Endodermal cell (in vitro differentiated cells): ENCODE results near the gene METAP1D. TPM values are rescaled to one million over a fixed set of nuclear protein-coding genes. Genes with fewer than 3 reads are reported as not detected.

Experiments used
- DNase-seq: peaks from one replicate; pipeline ENCODE4 v3.0.0-alpha.2; 2017
- H3K27ac ChIP-seq: 2 replicates; pipeline ENCODE4 v1.5.1; 2013; ENCODE audit warnings: mild to moderate bottlenecking, low read depth, low read length, moderate library complexity
- H3K27me3 ChIP-seq: 2 replicates; pipeline ENCODE4 v1.6.1; 2013; ENCODE audit warnings: mild to moderate bottlenecking, low read length, moderate library complexity; ENCODE audit not compliant: insufficient read depth, control insufficient read depth, poor library complexity, severe bottlenecking
- H3K36me3 ChIP-seq: 2 replicates; pipeline ENCODE4 v1.7.0; 2013; ENCODE audit warnings: mild to moderate bottlenecking, low read length, moderate library complexity; ENCODE audit not compliant: control insufficient read depth, insufficient read depth
- H3K4me1 ChIP-seq: one replicate; pipeline ENCODE4 v1.7.0; 2013; ENCODE audit warnings: low read length; ENCODE audit not compliant: control insufficient read depth, insufficient read depth
- H3K4me3 ChIP-seq: 2 replicates; pipeline ENCODE4 v1.5.1; 2013; ENCODE audit warnings: mild to moderate bottlenecking, low read length, moderate library complexity
- H3K9ac ChIP-seq: 2 replicates; pipeline ENCODE4 v1.6.1; 2013; ENCODE audit warnings: mild to moderate bottlenecking, low read length, moderate library complexity; ENCODE audit not compliant: poor library complexity, severe bottlenecking; ENCODE audit errors: extremely low read depth
- H3K9me3 ChIP-seq: 2 replicates; pipeline ENCODE4 v1.6.1; 2013; ENCODE audit warnings: mild to moderate bottlenecking, low read length, moderate library complexity; ENCODE audit not compliant: control insufficient read depth
- H3K27ac Mint-ChIP-seq: 2 replicates; pipeline ENCODE4 v1.8.0; 2020; ENCODE audit warnings: mixed read lengths
- H3K27me3 Mint-ChIP-seq: 2 replicates; pipeline ENCODE4 v1.8.0; 2021; ENCODE audit warnings: mild to moderate bottlenecking, mixed read lengths; ENCODE audit not compliant: insufficient read depth
- H3K36me3 Mint-ChIP-seq: 2 replicates; pipeline ENCODE4 v1.8.0; 2020; ENCODE audit warnings: low read depth, mixed read lengths
- H3K4me1 Mint-ChIP-seq: 2 replicates; pipeline ENCODE4 v1.8.0; 2020; ENCODE audit warnings: mixed read lengths
- H3K4me3 Mint-ChIP-seq: 2 replicates; pipeline ENCODE4 v1.8.0; 2020; ENCODE audit warnings: mild to moderate bottlenecking, moderate library complexity, mixed read lengths
- H3K9me3 Mint-ChIP-seq: 2 replicates; pipeline ENCODE4 v1.8.0; 2020; ENCODE audit warnings: mild to moderate bottlenecking, mixed read lengths
- WGBS, 2 experiments: methylation state at CpG; one replicate each; pipeline versions ENCODE4 v1.1.5 to v1.1.7; 2013; ENCODE audit warnings: missing lambda C conversion rate in 2 of 2, mixed read lengths in 1 of 2; ENCODE audit not compliant: insufficient coverage in 1 of 2, insufficient read length in 1 of 2; 5-methylcytosine and 5-hydroxymethylcytosine counted together
- total RNA-seq, 2 donors: library from RNA; stranded (reverse); fragmentation: NEBNext Ultra II Directional in 1 of 2; extraction: Animal tissue kit (Norgen Biotek cat#: 25700) in 1 of 2; gene quantifications; 2 replicates in 1 of 2; 3 replicates in 1 of 2; pipeline ENCODE4 v1.2.1, GENCODE V29; 2021
- TF ChIP-seq, protein P1 (sequence below): fragments of 200-600 bp; sonication (generic); conservative IDR thresholded peaks from 2 replicates; pipeline ENCODE4 v1.5.0; 2021; ENCODE audit warnings: antibody characterized with exemption, mild to moderate bottlenecking

Gene METAP1D
- total RNA-seq, 2 donors from 2014 or later = 6.0 to 6.5 TPM

DNA sequence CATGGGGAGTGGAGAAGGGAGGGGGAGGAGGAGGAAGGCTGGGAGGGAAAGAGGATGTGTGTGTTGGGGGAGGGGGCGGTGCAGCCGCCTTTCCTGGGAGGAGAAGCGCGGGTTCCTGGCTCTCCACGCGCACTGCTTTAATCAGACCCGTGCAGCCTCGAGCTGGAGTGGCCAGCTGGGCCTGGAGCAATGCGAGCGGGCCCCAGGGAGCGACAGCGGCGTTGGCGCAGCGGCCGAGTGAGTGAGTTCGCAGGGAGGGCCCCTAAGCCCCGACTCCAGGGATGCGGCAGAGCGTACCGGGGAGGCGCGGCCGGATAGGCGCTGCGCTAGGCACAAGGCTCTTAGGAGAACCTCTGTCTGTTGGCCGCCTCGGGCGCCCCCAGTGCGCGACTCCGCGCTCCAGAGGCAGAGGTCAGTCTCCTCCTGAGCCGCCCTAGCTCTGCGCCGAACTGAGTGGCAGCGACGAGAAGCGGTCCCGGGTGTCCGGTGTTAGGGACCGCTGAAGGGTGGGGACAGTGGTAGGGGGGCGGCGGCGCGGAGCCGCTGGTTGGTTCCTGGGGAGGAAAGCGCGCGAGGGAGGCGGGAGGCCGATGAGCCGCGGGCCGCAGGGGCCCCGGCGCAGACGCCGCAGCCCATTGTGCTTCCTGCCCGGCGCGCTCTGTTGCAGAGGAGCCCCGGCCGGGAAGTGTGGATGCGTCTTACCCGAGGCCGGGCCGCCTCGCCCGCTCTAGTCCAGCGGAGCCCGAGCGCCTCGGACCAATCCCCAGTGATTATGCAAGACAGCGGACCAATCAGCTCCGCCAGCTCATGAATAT, 85.1 kb downstream of the METAP1D start:
- Mint-ChIP-seq H3K27me3 (peaks cover 100% of the 10 kb centered on the region), H3K27ac (no peak overlapping the region), H3K9me3 (no peaks in the 10 kb centered on the region), H3K4me3 (peak overlapping the region; percentile 53), H3K36me3 (no peaks in the 10 kb centered on the region), H3K4me1 (peaks cover 56% of the 10 kb centered on the region)
- Histone ChIP-seq H3K4me1 (peaks cover 11% of the 10 kb centered on the region), H3K9me3 (no peaks in the 10 kb centered on the region), H3K27me3 (peaks cover 100% of the 10 kb centered on the region), H3K27ac (no peak overlapping the region), H3K36me3 (no peaks in the 10 kb centered on the region), H3K4me3 (peak overlapping the region; percentile 27), H3K9ac (no peak overlapping the region)
- 0% methylated on average over 9 to 76 of the region's 76 CpGs for WGBS, 2 experiments
- TF ChIP-seq, protein P1, sequence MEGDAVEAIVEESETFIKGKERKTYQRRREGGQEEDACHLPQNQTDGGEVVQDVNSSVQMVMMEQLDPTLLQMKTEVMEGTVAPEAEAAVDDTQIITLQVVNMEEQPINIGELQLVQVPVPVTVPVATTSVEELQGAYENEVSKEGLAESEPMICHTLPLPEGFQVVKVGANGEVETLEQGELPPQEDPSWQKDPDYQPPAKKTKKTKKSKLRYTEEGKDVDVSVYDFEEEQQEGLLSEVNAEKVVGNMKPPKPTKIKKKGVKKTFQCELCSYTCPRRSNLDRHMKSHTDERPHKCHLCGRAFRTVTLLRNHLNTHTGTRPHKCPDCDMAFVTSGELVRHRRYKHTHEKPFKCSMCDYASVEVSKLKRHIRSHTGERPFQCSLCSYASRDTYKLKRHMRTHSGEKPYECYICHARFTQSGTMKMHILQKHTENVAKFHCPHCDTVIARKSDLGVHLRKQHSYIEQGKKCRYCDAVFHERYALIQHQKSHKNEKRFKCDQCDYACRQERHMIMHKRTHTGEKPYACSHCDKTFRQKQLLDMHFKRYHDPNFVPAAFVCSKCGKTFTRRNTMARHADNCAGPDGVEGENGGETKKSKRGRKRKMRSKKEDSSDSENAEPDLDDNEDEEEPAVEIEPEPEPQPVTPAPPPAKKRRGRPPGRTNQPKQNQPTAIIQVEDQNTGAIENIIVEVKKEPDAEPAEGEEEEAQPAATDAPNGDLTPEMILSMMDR = no peak
- DNase-seq = peak; percentile 97

DNA sequence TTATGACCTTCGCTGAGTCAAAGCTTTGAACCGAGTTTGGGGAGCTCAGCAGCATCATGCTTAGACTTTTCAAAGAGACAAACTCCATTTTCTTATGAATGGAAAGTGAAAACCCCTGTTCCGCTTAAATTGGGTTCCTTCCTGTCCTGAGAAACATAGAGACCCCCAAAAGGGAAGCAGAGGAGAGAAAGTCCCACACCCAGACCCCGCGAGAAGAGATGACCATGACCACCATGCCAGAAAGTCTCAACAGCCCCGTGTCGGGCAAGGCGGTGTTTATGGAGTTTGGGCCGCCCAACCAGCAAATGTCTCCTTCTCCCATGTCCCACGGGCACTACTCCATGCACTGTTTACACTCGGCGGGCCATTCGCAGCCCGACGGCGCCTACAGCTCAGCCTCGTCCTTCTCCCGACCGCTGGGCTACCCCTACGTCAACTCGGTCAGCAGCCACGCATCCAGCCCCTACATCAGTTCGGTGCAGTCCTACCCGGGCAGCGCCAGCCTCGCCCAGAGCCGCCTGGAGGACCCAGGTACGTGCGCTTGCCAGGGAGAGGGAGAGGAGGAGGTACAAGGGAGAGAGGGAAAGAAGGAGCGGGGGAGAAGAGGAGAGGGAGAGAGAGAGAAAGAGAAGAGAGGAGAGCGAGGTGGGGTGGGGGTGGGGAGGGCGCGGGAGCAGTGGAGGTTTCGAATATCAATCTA, 85.9 kb downstream of the METAP1D start, which contains the start of gene DLX1:
Gene DLX1, plus strand, starts transcription at position 48 of the 700 bp plus-strand sequence. Its CDS starts 171 bp downstream, at position 219.
- H3K9me3 ChIP-seq = no peaks in the 10 kb centered on the region
- H3K4me3 ChIP-seq = peak within 1 kb of the TSS; percentile 61
- H3K27me3 ChIP-seq = peaks cover 100% of the 10 kb centered on the region
- no peaks in the 10 kb centered on the region for H3K36me3 Mint-ChIP-seq
- H3K4me3 Mint-ChIP-seq = peak within 1 kb of the TSS; percentile 53
- no peak within 1 kb of the TSS for H3K27ac ChIP-seq
- peaks cover 11% of the 10 kb centered on the region for H3K4me1 ChIP-seq
- H3K9ac ChIP-seq = no peak within 1 kb of the TSS
- DNase-seq = no peak
- no peak within 1 kb of the TSS for H3K27ac Mint-ChIP-seq
- WGBS, 2 experiments = 2 to 5% methylated on average over 13 to 31 of the region's 34 CpGs
- no peaks in the 10 kb centered on the region for H3K36me3 ChIP-seq
- peaks cover 57% of the 10 kb centered on the region for H3K4me1 Mint-ChIP-seq
- no peaks in the 10 kb centered on the region for H3K9me3 Mint-ChIP-seq
- H3K27me3 Mint-ChIP-seq = peaks cover 100% of the 10 kb centered on the region
- TF ChIP-seq, protein P1 = no peak

DNA sequence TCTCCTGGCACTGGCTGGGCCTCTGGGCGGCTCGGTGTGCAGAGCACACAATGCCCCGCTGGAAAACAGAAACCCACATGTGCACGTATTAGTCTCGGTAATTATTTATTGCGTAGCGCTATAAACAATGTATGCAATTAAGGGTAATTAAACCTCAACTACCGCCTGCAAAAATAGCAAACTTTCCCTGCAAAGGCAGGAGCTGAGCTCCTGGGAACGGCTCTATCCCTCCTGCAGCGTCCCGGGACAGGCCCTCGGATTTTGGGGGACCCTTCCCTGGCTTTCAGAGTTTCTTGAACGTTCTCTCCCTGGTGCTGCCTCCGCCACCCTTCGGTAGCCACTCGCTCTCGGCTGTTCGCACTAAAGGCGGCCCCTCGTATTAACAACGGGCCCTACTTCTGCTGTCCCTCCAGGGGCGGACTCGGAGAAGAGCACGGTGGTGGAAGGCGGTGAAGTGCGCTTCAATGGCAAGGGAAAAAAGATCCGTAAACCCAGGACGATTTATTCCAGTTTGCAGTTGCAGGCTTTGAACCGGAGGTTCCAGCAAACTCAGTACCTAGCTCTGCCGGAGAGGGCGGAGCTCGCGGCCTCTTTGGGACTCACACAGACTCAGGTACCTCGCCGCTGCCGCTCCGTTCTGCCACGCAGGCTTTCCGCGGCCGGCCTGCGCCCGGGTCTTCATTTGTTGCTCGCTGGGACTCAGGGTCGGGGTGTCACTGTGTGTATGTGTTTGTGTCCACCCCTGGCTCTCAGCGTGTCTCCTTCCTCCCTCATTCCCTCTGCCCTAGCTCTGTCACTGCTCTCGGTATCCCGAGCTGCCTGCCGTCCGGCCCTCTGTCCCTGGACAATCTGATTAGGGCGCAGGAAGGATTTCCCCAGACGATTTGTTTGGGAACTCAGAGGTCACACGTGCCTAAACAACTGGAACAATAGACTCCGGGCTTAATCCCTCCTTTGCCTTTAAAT, 86.8 kb downstream of the METAP1D start:
- peak overlapping the region; percentile 53 for H3K4me3 Mint-ChIP-seq
- H3K36me3 ChIP-seq = no peaks in the 10 kb centered on the region
- H3K9ac ChIP-seq = no peak overlapping the region
- TF ChIP-seq, protein P1 = peak; percentile 67
- peak; percentile 91 for DNase-seq
- H3K9me3 Mint-ChIP-seq = no peaks in the 10 kb centered on the region
- H3K9me3 ChIP-seq = no peaks in the 10 kb centered on the region
- 0 to 1% methylated on average over 19 to 54 of the region's 54 CpGs for WGBS, 2 experiments
- peaks cover 100% of the 10 kb centered on the region for H3K27me3 Mint-ChIP-seq
- H3K4me3 ChIP-seq = peak overlapping the region; percentile 61
- H3K36me3 Mint-ChIP-seq = no peaks in the 10 kb centered on the region
- no peak overlapping the region for H3K27ac ChIP-seq
- H3K27me3 ChIP-seq = peaks cover 100% of the 10 kb centered on the region
- H3K27ac Mint-ChIP-seq = peak overlapping the region; percentile 7
- peaks cover 53% of the 10 kb centered on the region for H3K4me1 Mint-ChIP-seq
- H3K4me1 ChIP-seq = peaks cover 5% of the 10 kb centered on the region
